Spleen (tissue), 11 donors: ENCODE results near the gene TMSB15C. TPM values are rescaled to one million over a fixed set of nuclear protein-coding genes. Genes with fewer than 3 reads are reported as not detected.
"Not testable (repeated sequence)": the region's sequence is repeated elsewhere in the genome, so short reads cannot be mapped to it uniquely, and the experiment has no call there.

Experiments used
- DNase-seq: peaks from one replicate; pipeline ENCODE4 v3.0.0-alpha.2; 2020
- H3K27ac ChIP-seq, 8 donors: fragments of 200-600 bp; sonication (generic) in 7 of 8; 1 replicate in 4 of 8; 2 replicates in 4 of 8; pipeline versions ENCODE4 v1.5.0 to v1.8.0; 2016 to 2021; ENCODE audit warnings: inconsistent platforms in 4 of 8, mild to moderate bottlenecking in 4 of 8, moderate library complexity in 1 of 8
- H3K27me3 ChIP-seq, 7 donors: fragments of 200-600 bp; sonication (generic) in 6 of 7; replicated peaks in 1 of 7; 1 replicate in 4 of 7; 2 replicates in 3 of 7; pipeline versions ENCODE4 v1.5.0 to v1.8.0; 2016 to 2021; ENCODE audit warnings: inconsistent platforms in 3 of 7, mild to moderate bottlenecking in 1 of 7
- H3K36me3 ChIP-seq, 6 donors: fragments of 200-600 bp; sonication (generic) in 5 of 6; 1 replicate in 4 of 6; 2 replicates in 2 of 6; pipeline versions ENCODE4 v1.5.0 to v1.8.0; 2016 to 2021; ENCODE audit warnings: inconsistent platforms in 2 of 6
- H3K4me1 ChIP-seq, 6 donors: fragments of 200-600 bp; sonication (generic) in 5 of 6; 1 replicate in 3 of 6; 2 replicates in 3 of 6; pipeline versions ENCODE4 v1.5.0 to v1.8.0; 2016 to 2021; ENCODE audit warnings: inconsistent platforms in 3 of 6
- H3K4me3 ChIP-seq, 8 donors: fragments of 200-600 bp; sonication (generic) in 7 of 8; 1 replicate in 4 of 8; 2 replicates in 4 of 8; pipeline versions ENCODE4 v1.5.0 to v1.8.0; 2016 to 2021; ENCODE audit warnings: inconsistent platforms in 4 of 8, mild to moderate bottlenecking in 4 of 8, moderate library complexity in 2 of 8
- H3K9me3 ChIP-seq, 8 donors: fragments of 200-600 bp; sonication (generic) in 7 of 8; 1 replicate in 4 of 8; 2 replicates in 4 of 8; pipeline versions ENCODE4 v1.5.0 to v1.8.0; 2016 to 2021; ENCODE audit warnings: inconsistent platforms in 4 of 8
- POLR2A ChIP-seq, 3 donors: fragments of 450-650 bp; IDR thresholded peaks; one replicate each; pipeline ENCODE4 v1.5.1; 2017; ENCODE audit warnings: antibody characterized with exemption in 3 of 3, mild to moderate bottlenecking in 1 of 3
- POLR2AphosphoS5 ChIP-seq, 3 donors: sonication (generic); formaldehyde crosslinking; IDR thresholded peaks; one replicate each; pipeline ENCODE4 v1.5.1; 2017; ENCODE audit warnings: antibody characterized with exemption in 3 of 3
- WGBS, 5 donors: extraction: QIAGEN DNeasy Blood & Tissue Kit in 3 of 5; methylation state at CpG; one replicate each; pipeline versions ENCODE4 v1.1.5 to v1.1.7; 2013 to 2018; 5-methylcytosine and 5-hydroxymethylcytosine counted together
- intact Hi-C: fragments of 100-400 bp; cut with DNase I; formaldehyde crosslinking; loops from one replicate; pipeline ENCODE4 v1.15.0; 2023; ENCODE audit warnings: low total_unique reads
- polyA plus RNA-seq, 3 donors: library from polyadenylated mRNA; stranded (reverse); fragments of 200-250 nt; gene quantifications; one replicate each; pipeline ENCODE4 v1.2.1, GENCODE V29; 2013
- total RNA-seq, 7 donors: library from RNA; depleted of rRNA in 3 of 7; stranded (reverse); fragments of >200 nt in 3 of 7; fragmentation: NEBNext Ultra II Directional in 4 of 7; extraction: Animal tissue kit (Norgen Biotek cat#: 25700) in 4 of 7; gene quantifications; one replicate each; pipeline versions ENCODE4 v1.1.0 to v1.2.1, GENCODE V29; 2016 to 2021
- TF ChIP-seq, protein P1 (sequence below), 11 experiments: fragments of 200-600 bp in 7 of 11; fragments of 450-650 bp in 4 of 11; sonication (generic) in 4 of 11; IDR thresholded peaks in 8 of 11; conservative IDR thresholded peaks in 3 of 11; 1 replicate in 7 of 11; 2 replicates in 4 of 11; pipeline versions ENCODE4 v1.4.0 to v1.8.0; 2016 to 2021; ENCODE audit warnings: antibody characterized with exemption in 11 of 11, inconsistent platforms in 4 of 11, mild to moderate bottlenecking in 1 of 11
- donor health status: healthy with polysubstance abuse.
- donor health status: DM: no; HTN: no; CAD: no; lungs with moderate emphysema.
- donor health status: DM: no; HTN: no; CAD: no.
- donor health status: Bipolar disorder and iron deficiency.
- donor health status: healthy.
- donor health status: DM: no; HTN: no; CAD: no.
- donor health status: DM: yes; HTN: yes; CAD: no.

The TMSB15C gene
- total and polyA plus RNA-seq, 10 donors: 0.61 to 3.5 (median 1.2) TPM

DNA sequence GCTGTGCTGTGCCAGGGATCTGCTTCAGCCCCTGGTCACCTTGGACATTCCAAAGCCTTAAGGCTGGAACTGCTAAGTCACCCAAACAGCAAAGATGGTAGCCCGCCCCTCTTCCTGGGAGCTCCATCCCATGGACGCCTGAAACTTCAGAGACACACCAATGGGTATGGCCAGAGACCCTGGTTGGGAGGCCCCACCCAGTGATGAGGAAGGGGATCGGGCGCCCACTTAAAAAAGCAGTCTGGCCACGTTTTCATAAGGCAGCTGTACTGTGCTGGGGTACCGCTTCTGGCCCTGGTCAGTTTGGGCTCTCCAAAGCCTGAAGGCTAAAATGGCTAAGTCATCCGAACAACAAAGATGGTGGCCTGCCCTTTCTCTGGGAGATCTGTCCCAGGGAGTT, 9.4 kb upstream of the TMSB15C start:
- intact Hi-C loops: no loop called here
- DNase-seq: peak; percentile 46
- Histone ChIP-seq H3K27me3 (peaks cover 0 to 18% (median 0%) of the 10 kb centered on the region in 7 donors), H3K36me3 (no peaks in the 10 kb centered on the region), H3K27ac (no peak overlapping the region), H3K4me1 (no peaks in the 10 kb centered on the region), H3K9me3 (no peaks in the 10 kb centered on the region), H3K4me3 (no peak overlapping the region)
- TF ChIP-seq, protein P1, sequence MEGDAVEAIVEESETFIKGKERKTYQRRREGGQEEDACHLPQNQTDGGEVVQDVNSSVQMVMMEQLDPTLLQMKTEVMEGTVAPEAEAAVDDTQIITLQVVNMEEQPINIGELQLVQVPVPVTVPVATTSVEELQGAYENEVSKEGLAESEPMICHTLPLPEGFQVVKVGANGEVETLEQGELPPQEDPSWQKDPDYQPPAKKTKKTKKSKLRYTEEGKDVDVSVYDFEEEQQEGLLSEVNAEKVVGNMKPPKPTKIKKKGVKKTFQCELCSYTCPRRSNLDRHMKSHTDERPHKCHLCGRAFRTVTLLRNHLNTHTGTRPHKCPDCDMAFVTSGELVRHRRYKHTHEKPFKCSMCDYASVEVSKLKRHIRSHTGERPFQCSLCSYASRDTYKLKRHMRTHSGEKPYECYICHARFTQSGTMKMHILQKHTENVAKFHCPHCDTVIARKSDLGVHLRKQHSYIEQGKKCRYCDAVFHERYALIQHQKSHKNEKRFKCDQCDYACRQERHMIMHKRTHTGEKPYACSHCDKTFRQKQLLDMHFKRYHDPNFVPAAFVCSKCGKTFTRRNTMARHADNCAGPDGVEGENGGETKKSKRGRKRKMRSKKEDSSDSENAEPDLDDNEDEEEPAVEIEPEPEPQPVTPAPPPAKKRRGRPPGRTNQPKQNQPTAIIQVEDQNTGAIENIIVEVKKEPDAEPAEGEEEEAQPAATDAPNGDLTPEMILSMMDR (IDR thresholded peaks at IDR 0.05 in 8 of 11, conservative IDR thresholded peaks at IDR 0.05 in 3 of 11): no peak
- TF ChIP-seq POLR2A (IDR thresholded peaks at IDR 0.05) (no peak), POLR2AphosphoS5 (IDR thresholded peaks at IDR 0.05) (no peak)
- 84 to 97% (median 88%) methylated on average over 6 to 7 of the region's 7 CpGs; no CpG with 5 or more reads in 1 of the 5 donors for WGBS, 5 donors

DNA sequence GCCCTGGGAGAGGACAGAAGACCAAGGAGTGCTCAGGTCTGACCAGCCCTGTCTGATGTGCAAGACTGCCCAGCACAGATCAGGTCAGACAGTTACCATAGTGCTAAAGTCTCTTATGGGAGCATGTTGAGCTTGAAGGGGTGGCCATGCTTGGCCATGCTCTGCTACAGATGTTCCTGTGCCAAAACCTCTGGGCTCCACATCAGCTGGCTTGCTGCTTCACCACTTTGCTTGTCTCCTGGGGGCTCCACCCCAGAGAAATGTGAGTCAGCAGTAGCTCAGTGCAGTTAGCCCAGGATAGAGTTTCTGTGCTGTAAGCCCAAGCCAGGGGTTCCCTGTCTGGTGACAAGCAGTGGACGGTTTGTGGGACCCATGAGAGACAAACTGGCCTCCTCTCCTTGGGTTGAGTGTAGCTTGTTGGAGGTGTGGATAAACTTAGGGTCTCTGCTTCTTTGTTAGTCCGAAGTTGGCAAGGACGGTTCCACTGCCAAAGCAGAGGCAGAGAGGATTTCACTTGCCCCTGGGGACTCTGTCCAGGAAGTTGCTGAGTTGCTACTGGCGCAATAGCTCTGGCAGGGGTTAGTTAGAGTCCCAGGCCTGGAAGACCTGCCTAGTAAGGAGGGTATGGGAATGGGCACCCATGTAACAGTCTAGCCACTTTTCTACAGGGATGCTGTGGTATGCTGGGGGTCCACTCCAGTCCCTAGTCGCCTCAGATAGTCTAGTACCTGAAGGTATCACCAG, 8.7 kb upstream of the TMSB15C start:
- no peak overlapping the region for H3K27ac ChIP-seq
- H3K36me3 ChIP-seq: no peaks in the 10 kb centered on the region
- 59 to 90% (median 64%) methylated on average over 2 to 5 of the region's 5 CpGs for WGBS, 5 donors
- no peaks in the 10 kb centered on the region for H3K4me1 ChIP-seq
- no peak overlapping the region for H3K4me3 ChIP-seq
- TF ChIP-seq POLR2AphosphoS5 (IDR thresholded peaks at IDR 0.05): no peak
- TF ChIP-seq POLR2A (IDR thresholded peaks at IDR 0.05): no peak
- TF ChIP-seq, protein P1 (IDR thresholded peaks at IDR 0.05 in 8 of 11, conservative IDR thresholded peaks at IDR 0.05 in 3 of 11): no peak
- peak; percentile 36 for DNase-seq
- peaks cover 0 to 18% (median 0%) of the 10 kb centered on the region in 7 donors for H3K27me3 ChIP-seq
- intact Hi-C loops: no loop called here
- H3K9me3 ChIP-seq: no peaks in the 10 kb centered on the region

DNA sequence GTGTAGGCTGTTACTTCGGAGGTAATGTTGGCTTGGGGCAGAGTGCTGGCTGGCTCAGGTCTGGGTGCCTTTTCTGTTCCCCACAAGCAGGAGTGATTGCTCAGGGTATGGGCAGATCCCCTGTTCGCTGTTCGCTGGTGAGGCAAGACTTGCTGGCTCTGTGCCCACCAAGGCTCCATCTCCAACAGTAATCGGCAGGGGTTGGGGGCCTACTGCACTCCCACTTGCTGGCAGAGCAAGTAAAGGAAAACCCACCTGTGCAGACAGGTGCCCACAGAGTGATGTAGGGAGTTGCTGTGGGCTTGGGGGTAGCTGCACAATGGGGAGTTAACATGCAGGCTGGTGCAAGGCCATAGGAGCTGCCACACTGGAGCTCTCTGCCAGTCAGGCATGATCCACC, 8.0 kb upstream of the TMSB15C start:
- no peak overlapping the region for H3K4me3 ChIP-seq
- peak; percentile 41 for DNase-seq
- H3K4me1 ChIP-seq: no peaks in the 10 kb centered on the region
- no peak overlapping the region for H3K27ac ChIP-seq
- H3K9me3 ChIP-seq: no peaks in the 10 kb centered on the region
- H3K36me3 ChIP-seq: no peaks in the 10 kb centered on the region
- 60 to 100% (median 68%) methylated on average over 1 to 4 of the region's 4 CpGs for WGBS, 5 donors
- intact Hi-C loops: no loop called here
- TF ChIP-seq POLR2AphosphoS5 (IDR thresholded peaks at IDR 0.05) (no peak), POLR2A (IDR thresholded peaks at IDR 0.05) (no peak)
- TF ChIP-seq, protein P1 (IDR thresholded peaks at IDR 0.05 in 8 of 11, conservative IDR thresholded peaks at IDR 0.05 in 3 of 11): no peak
- peaks cover 0 to 18% (median 0%) of the 10 kb centered on the region in 7 donors for H3K27me3 ChIP-seq

DNA sequence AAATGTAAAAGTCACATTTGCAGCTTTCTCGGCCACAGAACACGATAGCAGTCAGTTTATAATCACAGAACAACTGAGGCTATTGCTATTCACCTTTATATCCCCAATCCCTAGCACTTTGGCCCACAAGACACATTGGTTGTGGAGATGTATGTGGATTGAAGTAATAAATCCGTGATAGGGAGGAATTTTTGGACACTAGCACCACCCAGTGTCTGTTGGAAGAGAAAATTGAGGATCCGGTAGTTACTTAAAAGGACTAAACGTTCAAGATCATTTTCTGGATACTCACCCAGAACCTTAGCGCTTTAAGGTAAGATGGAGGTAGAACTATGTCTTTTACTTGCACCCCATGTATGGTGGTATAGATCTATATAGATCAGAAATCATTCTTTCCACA, 1.8 kb upstream of the TMSB15C start:
- no CpG with 5 or more reads among the region's 6 CpGs for WGBS, 5 donors
- H3K27me3 ChIP-seq, H3K4me3 ChIP-seq, H3K36me3 ChIP-seq, H3K4me1 ChIP-seq, intact Hi-C loops, H3K27ac ChIP-seq, DNase-seq, H3K9me3 ChIP-seq: not testable (repeated sequence)

DNA sequence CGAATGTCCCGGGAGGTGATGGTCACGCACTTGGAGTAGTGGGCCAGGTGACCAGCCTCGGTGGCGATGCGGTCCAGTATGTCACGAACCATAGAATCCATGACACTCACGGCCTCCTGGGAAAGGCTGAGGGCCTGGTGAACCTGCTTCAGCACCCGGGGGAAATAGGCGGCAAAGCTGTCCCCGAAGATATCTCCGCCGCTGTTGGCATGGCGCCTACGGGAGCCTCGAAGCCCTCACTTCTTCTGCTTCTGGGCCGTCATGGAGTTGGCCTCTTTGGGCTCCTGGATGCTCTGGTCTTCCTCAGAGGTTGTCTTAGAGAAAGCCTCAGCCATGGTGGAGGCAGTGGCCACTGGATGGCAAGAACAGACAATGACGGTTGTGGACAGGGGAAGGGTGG, 13.4 kb downstream of the TMSB15C start:
- H3K9me3 ChIP-seq, intact Hi-C loops, H3K4me1 ChIP-seq, H3K4me3 ChIP-seq, H3K27me3 ChIP-seq, DNase-seq, H3K27ac ChIP-seq, H3K36me3 ChIP-seq: not testable (repeated sequence)
- 89 to 92% methylated on average over 8 to 9 of the region's 18 CpGs; no CpG with 5 or more reads in 3 of the 5 donors for WGBS, 5 donors

DNA sequence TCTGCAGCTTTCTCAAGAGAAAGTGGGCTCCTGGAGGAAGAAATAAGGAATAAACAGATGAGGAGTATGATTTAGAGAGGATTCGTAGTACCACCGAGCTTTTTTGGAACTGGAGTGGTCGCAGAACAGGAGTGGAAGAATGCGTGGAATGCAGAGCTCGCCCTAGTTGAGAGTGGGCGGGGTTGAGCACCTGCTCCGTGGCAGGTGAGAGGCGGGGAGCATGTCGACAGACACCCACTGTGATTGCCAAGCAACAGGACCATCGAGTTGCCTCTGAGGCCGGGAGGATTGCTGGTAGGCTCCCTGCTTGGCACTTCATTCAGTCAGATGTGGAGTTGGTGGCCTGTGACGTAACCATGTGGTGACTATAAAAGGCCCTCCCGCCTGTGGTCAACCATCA, 21.1 kb downstream of the TMSB15C start:
- not testable (repeated sequence) for H3K9me3 ChIP-seq
- no CpG with 5 or more reads among the region's 13 CpGs for WGBS, 5 donors

More for the DNA sequence above, 21.1 kb downstream of the TMSB15C start:
- H3K36me3 ChIP-seq, DNase-seq, H3K4me3 ChIP-seq, H3K4me1 ChIP-seq, intact Hi-C loops, H3K27me3 ChIP-seq, H3K27ac ChIP-seq: not testable (repeated sequence)
